Liver (tissue), 9 donors: ENCODE results near the gene CACFD1. TPM values are rescaled to one million over a fixed set of nuclear protein-coding genes. Genes with fewer than 3 reads are reported as not detected.

Experiments
- DNase-seq: peaks from one replicate; pipeline ENCODE4 v3.0.0-alpha.2; 2017; ENCODE audit warnings: low spot score
- H3K27ac ChIP-seq, 2 donors: one replicate each; pipeline ENCODE4 v1.7.0; 2013; ENCODE audit warnings: inconsistent platforms in 2 of 2, low read length in 2 of 2, control low read depth in 1 of 2, low read depth in 1 of 2, mild to moderate bottlenecking in 1 of 2
- H3K27me3 ChIP-seq, 4 donors: one replicate each; pipeline versions ENCODE4 v1.6.1 to v1.7.0; 2013; ENCODE audit warnings: low read length in 3 of 4, inconsistent platforms in 1 of 4, mild to moderate bottlenecking in 1 of 4, moderate library complexity in 1 of 4; ENCODE audit not compliant: control insufficient read depth in 4 of 4, insufficient read depth in 4 of 4
- H3K36me3 ChIP-seq, 4 donors: one replicate each; pipeline versions ENCODE4 v1.6.1 to v1.7.0; 2013; ENCODE audit warnings: low read length in 3 of 4, mild to moderate bottlenecking in 3 of 4, low read depth in 1 of 4, moderate library complexity in 1 of 4; ENCODE audit not compliant: control insufficient read depth in 4 of 4, insufficient read depth in 3 of 4
- H3K4me1 ChIP-seq, 4 donors: one replicate each; pipeline versions ENCODE4 v1.6.1 to v1.7.0; 2013; ENCODE audit warnings: low read length in 3 of 4, mild to moderate bottlenecking in 3 of 4, moderate library complexity in 1 of 4; ENCODE audit not compliant: control insufficient read depth in 4 of 4, insufficient read depth in 4 of 4
- H3K4me3 ChIP-seq, 3 donors: one replicate each; pipeline versions ENCODE4 v1.6.1 to v1.7.0; 2013; ENCODE audit warnings: low read length in 3 of 3, control low read depth in 1 of 3, low read depth in 1 of 3, mild to moderate bottlenecking in 1 of 3
- H3K9ac ChIP-seq, 2 donors: one replicate each; pipeline ENCODE4 v1.7.0; 2013; ENCODE audit warnings: low read length in 2 of 2, mild to moderate bottlenecking in 2 of 2, moderate library complexity in 2 of 2, control low read depth in 1 of 2, low read depth in 1 of 2
- H3K9me3 ChIP-seq, 4 donors: one replicate each; pipeline versions ENCODE4 v1.6.1 to v1.7.0; 2013; ENCODE audit warnings: low read length in 3 of 4; ENCODE audit not compliant: control insufficient read depth in 4 of 4
- ATF3 ChIP-seq: IDR thresholded peaks from 2 replicates; pipeline ENCODE4 v1.6.1; 2016; ENCODE audit warnings: antibody characterized with exemption
- EGR1 ChIP-seq, 2 donors: IDR thresholded peaks; 2 replicates each; pipeline ENCODE4 v1.6.1; 2016 to 2018; ENCODE audit warnings: antibody characterized with exemption in 2 of 2, low read depth in 2 of 2
- FOXA1 ChIP-seq: IDR thresholded peaks from 2 replicates; pipeline ENCODE4 v1.6.1; 2016; ENCODE audit warnings: antibody characterized with exemption
- FOXA2 ChIP-seq: IDR thresholded peaks from 2 replicates; pipeline ENCODE4 v1.6.1; 2016; ENCODE audit warnings: antibody characterized with exemption
- GABPA ChIP-seq, 2 donors: IDR thresholded peaks in 1 of 2; conservative IDR thresholded peaks in 1 of 2; 2 replicates each; pipeline ENCODE4 v1.6.1; 2016; ENCODE audit warnings: antibody characterized with exemption in 2 of 2, mild to moderate bottlenecking in 1 of 2, moderate library complexity in 1 of 2
- HNF4A ChIP-seq, 2 donors: conservative IDR thresholded peaks; 2 replicates each; pipeline ENCODE4 v1.6.1; 2016; ENCODE audit warnings: antibody characterized with exemption in 2 of 2, mild to moderate bottlenecking in 2 of 2
- HNF4G ChIP-seq: IDR thresholded peaks from 2 replicates; pipeline ENCODE4 v1.6.1; 2016; ENCODE audit warnings: antibody characterized with exemption
- JUND ChIP-seq, 2 donors: IDR thresholded peaks; 2 replicates each; pipeline ENCODE4 v1.6.1; 2016; ENCODE audit warnings: antibody characterized with exemption in 2 of 2
- MAX ChIP-seq: IDR thresholded peaks from 2 replicates; pipeline ENCODE4 v1.6.1; 2016; ENCODE audit warnings: antibody characterized with exemption
- NR2F2 ChIP-seq: IDR thresholded peaks from 2 replicates; pipeline ENCODE4 v1.6.1; 2016; ENCODE audit warnings: antibody characterized with exemption
- RAD21 ChIP-seq, 2 donors: IDR thresholded peaks; 2 replicates each; pipeline ENCODE4 v1.6.1; 2016; ENCODE audit warnings: antibody characterized with exemption in 2 of 2, mild to moderate bottlenecking in 2 of 2
- RXRA ChIP-seq, 2 donors: IDR thresholded peaks; 2 replicates each; pipeline ENCODE4 v1.6.1; 2017 to 2018; ENCODE audit warnings: antibody characterized with exemption in 2 of 2, mild to moderate bottlenecking in 1 of 2
- SP1 ChIP-seq: IDR thresholded peaks from 2 replicates; pipeline ENCODE4 v1.6.1; 2018; ENCODE audit warnings: antibody characterized with exemption, mild to moderate bottlenecking
- TAF1 ChIP-seq: conservative IDR thresholded peaks from 2 replicates; pipeline ENCODE4 v1.6.1; 2016; ENCODE audit warnings: antibody characterized with exemption, mild to moderate bottlenecking
- YY1 ChIP-seq: IDR thresholded peaks from 2 replicates; pipeline ENCODE4 v1.6.1; 2016; ENCODE audit warnings: antibody characterized with exemption, mild to moderate bottlenecking
- ZBTB33 ChIP-seq: IDR thresholded peaks from 2 replicates; pipeline ENCODE4 v1.6.1; 2016; ENCODE audit warnings: antibody characterized with exemption
- WGBS: extraction: QIAGEN DNeasy Blood & Tissue Kit; methylation state at CpG from one replicate; pipeline ENCODE4 v1.1.7; 2013; 5-methylcytosine and 5-hydroxymethylcytosine counted together
- polyA plus RNA-seq, 2 donors: library from polyadenylated mRNA; stranded (reverse) in 1 of 2; unstranded in 1 of 2; fragments of 200-250 nt in 1 of 2; fragments of >200 nt in 1 of 2; fragmentation: Nextera tagmentation in 1 of 2; extraction: Ambion mirVana in 1 of 2; gene quantifications; one replicate each; pipeline versions ENCODE4 v1.2.1 to v1.2.3, GENCODE V29; 2013 to 2015
- total RNA-seq, 2 donors: library from RNA; depleted of rRNA; stranded (reverse); fragments of >200 nt; gene quantifications; one replicate each; pipeline ENCODE4 v1.2.3, GENCODE V29; 2014
- TF ChIP-seq, protein P1 (sequence below): IDR thresholded peaks from 2 replicates; pipeline ENCODE4 v1.6.1; 2016; ENCODE audit warnings: antibody characterized with exemption, mild to moderate bottlenecking
- TF ChIP-seq, protein P2 (sequence below): fragments of 150-350 bp; IDR thresholded peaks from 2 replicates; pipeline ENCODE4 v1.5.1; 2017; ENCODE audit warnings: improper control_type of control experiment, low read depth, low read length; ENCODE audit not compliant: missing input control
- donor health status: healthy.
- donor health status: healthy.
- donor health status: healthy.
- donor health status: healthy.
- donor health status: healthy.

Gene CACFD1
- total and polyA plus RNA-seq, 4 donors: 10.1 to 34.5 (median 26.4) TPM

DNA sequence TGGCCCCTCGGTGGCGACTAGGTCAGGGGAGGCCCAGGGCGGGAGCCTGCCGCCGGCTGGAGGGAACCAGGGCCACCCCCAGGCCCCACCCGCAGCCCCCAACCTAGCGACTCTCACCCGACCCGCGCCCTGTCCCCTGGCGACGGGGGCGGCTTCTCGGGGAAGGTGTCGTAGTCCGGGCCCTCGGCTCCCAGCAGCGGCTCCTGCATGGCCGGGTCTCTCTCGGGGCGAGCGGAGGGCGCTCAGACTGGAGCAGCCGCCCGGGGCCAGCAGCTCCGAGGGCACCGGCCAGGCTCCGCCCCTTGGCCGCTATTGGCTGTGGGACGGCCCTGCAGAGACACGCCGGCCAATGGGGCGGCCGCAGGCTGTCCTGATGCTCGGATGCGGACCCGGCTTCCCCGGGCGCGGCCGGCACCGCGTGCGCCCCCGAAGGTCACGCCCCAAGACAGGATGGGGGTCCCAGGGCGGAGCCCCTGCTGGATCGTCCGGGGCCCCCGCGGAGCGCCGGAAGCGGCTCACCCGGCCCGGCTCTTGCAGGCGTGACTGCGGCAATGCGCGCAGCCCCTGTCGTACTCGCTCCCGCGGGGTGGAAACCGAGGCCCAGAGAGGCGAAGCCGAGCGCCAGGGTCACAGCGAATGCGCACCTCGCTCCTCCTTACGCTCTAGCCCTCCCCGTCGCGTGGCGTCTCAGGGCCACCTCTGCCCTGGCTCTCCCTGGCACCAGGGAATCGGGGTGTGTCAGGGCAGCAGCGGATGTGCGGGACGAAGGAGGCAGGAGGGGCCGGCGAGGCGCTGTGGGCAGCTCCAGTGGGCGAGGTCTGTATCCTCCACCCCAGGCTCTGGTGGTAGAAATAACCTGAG, 19.3 kb downstream of the CACFD1 start, which contains the start of gene SLC2A6:
Gene SLC2A6, minus strand, starts transcription at position 249 of the 861 bp plus-strand sequence. Its CDS starts 40 bp downstream, at position 209.
- 2% methylated on average over 84 of the region's 84 CpGs for WGBS
- Histone ChIP-seq H3K27ac (peak within 1 kb of the TSS; percentile 36 to 50), H3K9me3 (no peaks in the 10 kb centered on the region), H3K9ac (peak within 1 kb of the TSS in 1 of 2 donors; percentile 38), H3K4me3 (peak within 1 kb of the TSS in 2 of 3 donors; percentile 18 to 52), H3K4me1 (peaks cover 0 to 15% (median 7%) of the 10 kb centered on the region in 4 donors), H3K27me3 (no peaks in the 10 kb centered on the region), H3K36me3 (no peaks in the 10 kb centered on the region)
- DNase-seq: peak; percentile 75
- TF ChIP-seq RAD21 (IDR thresholded peaks at IDR 0.05) (peak in 1 of 2 donors; percentile 23), NR2F2 (no peak)

DNA sequence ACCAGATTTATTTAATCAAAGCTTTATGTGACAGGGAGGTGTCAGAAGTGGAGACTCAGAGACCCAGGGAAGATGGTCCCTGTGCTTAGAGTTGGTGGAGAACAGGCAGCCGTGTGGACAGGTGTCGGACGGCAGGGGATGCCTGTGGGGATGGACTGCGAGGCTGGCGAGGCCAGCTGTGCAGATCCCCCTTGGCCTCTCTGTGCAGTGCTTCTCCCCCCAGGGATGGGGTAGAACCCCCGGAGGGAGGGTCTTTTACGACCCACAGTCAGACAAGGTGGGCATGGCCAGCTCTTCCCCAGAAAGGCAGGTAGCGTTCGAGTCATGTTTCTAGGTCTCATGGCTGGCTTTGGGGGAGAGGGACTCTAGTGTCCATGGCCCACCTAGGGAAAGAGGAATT, 23.8 kb downstream of the CACFD1 start:
- 83% methylated on average over 9 of the region's 9 CpGs for WGBS
- TF ChIP-seq RAD21 (IDR thresholded peaks at IDR 0.05): no peak
- TF ChIP-seq SP1: no peak
- no peak for TF ChIP-seq RXRA (IDR thresholded peaks at IDR 0.05)
- TF ChIP-seq FOXA1: no peak
- no peak for TF ChIP-seq JUND (IDR thresholded peaks at IDR 0.05)
- no peak for TF ChIP-seq FOXA2
- no peak for TF ChIP-seq MAX
- no peak for TF ChIP-seq EGR1 (IDR thresholded peaks at IDR 0.05; ENCODE audit: low read depth in 2 of 2)
- no peak for TF ChIP-seq GABPA (IDR thresholded peaks at IDR 0.05 in 1 of 2, conservative IDR thresholded peaks at IDR 0.05 in 1 of 2)
- no peak for TF ChIP-seq NR2F2
- TF ChIP-seq ATF3: no peak
- TF ChIP-seq YY1: no peak
- TF ChIP-seq, protein P1, sequence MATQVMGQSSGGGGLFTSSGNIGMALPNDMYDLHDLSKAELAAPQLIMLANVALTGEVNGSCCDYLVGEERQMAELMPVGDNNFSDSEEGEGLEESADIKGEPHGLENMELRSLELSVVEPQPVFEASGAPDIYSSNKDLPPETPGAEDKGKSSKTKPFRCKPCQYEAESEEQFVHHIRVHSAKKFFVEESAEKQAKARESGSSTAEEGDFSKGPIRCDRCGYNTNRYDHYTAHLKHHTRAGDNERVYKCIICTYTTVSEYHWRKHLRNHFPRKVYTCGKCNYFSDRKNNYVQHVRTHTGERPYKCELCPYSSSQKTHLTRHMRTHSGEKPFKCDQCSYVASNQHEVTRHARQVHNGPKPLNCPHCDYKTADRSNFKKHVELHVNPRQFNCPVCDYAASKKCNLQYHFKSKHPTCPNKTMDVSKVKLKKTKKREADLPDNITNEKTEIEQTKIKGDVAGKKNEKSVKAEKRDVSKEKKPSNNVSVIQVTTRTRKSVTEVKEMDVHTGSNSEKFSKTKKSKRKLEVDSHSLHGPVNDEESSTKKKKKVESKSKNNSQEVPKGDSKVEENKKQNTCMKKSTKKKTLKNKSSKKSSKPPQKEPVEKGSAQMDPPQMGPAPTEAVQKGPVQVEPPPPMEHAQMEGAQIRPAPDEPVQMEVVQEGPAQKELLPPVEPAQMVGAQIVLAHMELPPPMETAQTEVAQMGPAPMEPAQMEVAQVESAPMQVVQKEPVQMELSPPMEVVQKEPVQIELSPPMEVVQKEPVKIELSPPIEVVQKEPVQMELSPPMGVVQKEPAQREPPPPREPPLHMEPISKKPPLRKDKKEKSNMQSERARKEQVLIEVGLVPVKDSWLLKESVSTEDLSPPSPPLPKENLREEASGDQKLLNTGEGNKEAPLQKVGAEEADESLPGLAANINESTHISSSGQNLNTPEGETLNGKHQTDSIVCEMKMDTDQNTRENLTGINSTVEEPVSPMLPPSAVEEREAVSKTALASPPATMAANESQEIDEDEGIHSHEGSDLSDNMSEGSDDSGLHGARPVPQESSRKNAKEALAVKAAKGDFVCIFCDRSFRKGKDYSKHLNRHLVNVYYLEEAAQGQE: no peak
- TF ChIP-seq, protein P2, sequence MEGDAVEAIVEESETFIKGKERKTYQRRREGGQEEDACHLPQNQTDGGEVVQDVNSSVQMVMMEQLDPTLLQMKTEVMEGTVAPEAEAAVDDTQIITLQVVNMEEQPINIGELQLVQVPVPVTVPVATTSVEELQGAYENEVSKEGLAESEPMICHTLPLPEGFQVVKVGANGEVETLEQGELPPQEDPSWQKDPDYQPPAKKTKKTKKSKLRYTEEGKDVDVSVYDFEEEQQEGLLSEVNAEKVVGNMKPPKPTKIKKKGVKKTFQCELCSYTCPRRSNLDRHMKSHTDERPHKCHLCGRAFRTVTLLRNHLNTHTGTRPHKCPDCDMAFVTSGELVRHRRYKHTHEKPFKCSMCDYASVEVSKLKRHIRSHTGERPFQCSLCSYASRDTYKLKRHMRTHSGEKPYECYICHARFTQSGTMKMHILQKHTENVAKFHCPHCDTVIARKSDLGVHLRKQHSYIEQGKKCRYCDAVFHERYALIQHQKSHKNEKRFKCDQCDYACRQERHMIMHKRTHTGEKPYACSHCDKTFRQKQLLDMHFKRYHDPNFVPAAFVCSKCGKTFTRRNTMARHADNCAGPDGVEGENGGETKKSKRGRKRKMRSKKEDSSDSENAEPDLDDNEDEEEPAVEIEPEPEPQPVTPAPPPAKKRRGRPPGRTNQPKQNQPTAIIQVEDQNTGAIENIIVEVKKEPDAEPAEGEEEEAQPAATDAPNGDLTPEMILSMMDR: no peak
- TF ChIP-seq TAF1: no peak
- no peak for TF ChIP-seq ZBTB33
- no peak for TF ChIP-seq HNF4G
- no peak for TF ChIP-seq HNF4A (conservative IDR thresholded peaks at IDR 0.05)
- peaks cover 0 to 14% (median 3%) of the 10 kb centered on the region in 4 donors for H3K4me1 ChIP-seq
- no peaks in the 10 kb centered on the region for H3K9me3 ChIP-seq
- H3K36me3 ChIP-seq: no peaks in the 10 kb centered on the region
- H3K9ac ChIP-seq: no peak overlapping the region
- no peak overlapping the region for H3K27ac ChIP-seq
- no peak overlapping the region for H3K4me3 ChIP-seq
- no peak for DNase-seq
- H3K27me3 ChIP-seq: no peaks in the 10 kb centered on the region
